Measurements from ENCODE around the gene KRT73. TPM values are rescaled to one million over a fixed set of nuclear protein-coding genes. Genes with fewer than 3 reads are reported as not detected.

The KRT73 gene
- polyA plus RNA-seq, 3 donors: 0.07 to 0.09 TPM; not detected in 1

DNA sequence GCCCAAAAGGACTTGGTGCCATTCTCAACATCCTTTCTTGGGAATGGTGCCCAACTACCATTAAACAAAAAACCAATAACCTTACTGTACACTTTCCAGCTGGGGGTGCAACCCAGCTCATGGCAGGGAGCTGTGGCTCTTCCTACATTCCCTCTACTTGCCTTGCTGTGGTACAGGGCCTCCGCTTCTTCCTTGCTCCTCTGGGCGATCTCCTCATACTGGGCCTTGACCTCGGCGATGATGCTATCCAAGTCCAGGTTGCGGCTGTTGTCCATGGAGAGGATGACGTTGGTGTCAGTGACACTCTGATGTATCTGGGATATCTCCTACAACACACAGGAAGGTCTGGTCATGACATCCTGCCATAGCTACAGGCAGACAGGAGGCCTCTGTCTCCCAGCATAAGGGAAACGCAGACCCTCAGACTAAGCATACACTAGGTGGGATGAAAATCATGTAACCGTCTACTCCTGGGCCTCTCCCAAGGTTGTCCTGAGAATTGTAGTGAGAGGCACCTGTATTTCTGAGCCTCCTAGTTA lies 29.7 kb upstream of the KRT73 start:
- 93 to 95% (median 93%) methylated on average over 8 of the region's 8 CpGs for WGBS, 3 donors
- H3K27ac ChIP-seq (ENCODE audit: low read depth, low read length): no peak overlapping the region

DNA sequence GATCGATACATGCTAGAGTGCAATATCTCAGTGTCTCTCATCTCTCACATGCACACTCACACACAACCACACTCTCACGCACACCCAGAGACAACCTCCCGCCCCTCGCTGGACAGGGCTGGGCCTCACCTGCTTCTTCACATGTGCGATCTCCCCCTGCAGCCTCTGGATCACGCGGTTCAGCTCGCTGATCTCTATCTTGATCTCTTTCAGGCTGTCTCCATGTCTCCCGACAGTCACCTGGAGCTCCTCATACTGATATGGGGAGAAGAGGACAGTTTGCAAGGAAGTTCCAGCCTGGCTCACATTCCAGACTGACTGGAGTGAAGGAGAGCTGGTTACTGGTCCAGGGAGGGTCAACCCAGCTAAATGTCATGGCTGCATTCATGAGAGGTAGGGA lies 29.2 kb upstream of the KRT73 start:
- 85 to 92% (median 90%) methylated on average over 9 of the region's 9 CpGs for WGBS, 3 donors
- no peak overlapping the region for H3K27ac ChIP-seq (ENCODE audit: low read depth, low read length)

DNA sequence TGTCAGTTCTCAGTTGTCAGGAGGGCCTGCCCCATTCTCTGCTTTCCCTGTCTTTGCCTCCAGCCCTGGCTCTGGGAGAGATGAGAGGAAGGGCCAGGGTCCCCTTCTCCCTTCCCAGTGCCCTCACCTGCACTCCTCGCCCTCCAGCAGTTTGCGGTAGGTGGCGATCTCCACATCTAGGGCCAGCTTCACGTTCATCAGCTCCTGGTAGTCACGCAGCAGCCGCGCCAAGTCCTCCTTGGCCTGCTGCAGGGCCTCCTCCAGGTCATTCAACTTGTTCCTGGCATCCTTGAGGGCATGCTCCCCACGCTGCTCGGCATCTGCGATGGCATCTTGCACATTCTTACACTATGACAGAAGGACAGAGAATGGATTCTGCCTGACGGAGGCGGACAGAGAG lies 28.3 kb upstream of the KRT73 start:
- H3K27ac ChIP-seq (ENCODE audit: low read depth, low read length): no peak overlapping the region
- 81 to 88% (median 83%) methylated on average over 12 of the region's 12 CpGs for WGBS, 3 donors

DNA sequence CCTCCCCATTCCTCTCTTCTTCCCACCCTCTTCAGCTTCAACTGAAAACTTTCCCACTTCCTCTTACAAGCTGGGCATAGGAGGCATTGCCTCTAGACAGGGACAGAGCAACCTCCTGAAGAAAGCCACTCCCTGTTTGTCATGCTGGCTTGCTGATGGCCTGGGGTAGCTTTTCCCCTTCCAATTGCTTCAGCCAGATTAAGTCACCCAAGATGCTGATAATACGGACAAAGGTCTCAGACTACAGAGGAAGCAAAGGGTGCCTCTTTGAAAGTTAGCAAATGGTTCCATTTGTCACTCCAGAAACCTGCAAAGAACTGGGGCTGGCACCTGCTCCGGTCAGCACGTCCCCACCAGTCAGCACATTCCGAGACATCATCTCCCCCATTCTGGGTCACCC lies 27.6 kb upstream of the KRT73 start:
- H3K27ac ChIP-seq (ENCODE audit: low read depth, low read length): no peak overlapping the region
- 51 to 77% (median 64%) methylated on average over 4 of the region's 4 CpGs for WGBS, 3 donors

DNA sequence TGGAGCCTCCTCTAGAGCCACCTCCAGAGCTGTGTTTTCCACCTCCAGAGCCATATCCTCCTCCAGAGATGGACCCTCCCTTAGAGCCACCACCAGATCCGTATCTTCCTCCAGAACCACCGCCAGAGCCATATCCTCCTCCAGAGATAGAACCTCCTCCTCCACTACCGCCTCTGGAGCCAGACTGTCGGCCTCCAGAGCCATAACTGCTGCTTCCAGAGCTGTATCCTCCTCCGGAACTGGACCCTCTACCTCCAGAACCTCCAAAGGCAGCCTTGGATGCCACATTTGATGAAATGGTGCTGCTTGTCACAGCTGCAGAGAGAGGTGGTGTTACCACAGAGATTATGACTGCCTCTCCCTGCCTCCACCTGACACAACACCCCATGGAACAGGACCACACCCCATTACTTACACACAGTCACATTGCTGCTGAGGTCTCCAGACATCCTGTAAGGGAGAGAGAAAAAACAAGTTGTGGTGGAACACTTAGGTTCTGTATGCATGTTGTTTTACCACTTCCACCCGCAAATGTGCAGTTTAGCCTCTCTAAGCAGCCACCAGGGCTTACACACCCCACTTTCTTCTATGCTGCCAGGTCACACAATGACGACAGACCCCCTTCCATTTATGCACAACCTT lies 26.9 kb upstream of the KRT73 start:
- 68 to 72% (median 70%) methylated on average over 7 of the region's 7 CpGs for WGBS, 3 donors
- H3K27ac ChIP-seq (ENCODE audit: low read depth, low read length): no peak overlapping the region

DNA sequence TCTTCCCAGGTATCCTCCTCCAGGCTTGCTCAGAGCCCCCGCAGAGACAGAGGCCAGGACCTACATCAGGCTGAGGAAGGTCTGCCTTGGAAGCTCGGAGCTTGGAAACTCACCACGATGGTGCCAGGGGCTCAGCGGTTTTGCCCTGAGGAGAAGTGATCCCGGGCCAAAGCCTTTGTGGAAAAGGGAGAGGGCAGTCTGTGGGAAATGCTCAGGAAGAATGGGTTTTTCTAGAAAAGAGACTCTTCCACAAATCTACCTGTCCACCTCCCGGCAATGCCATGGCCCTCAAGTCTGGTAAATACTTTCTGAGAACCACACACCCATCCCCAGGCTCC lies 25.7 kb upstream of the KRT73 start:
- 71 to 89% (median 80%) methylated on average over 6 of the region's 6 CpGs for WGBS, 3 donors
- H3K27ac ChIP-seq (ENCODE audit: low read depth, low read length): no peak overlapping the region

DNA sequence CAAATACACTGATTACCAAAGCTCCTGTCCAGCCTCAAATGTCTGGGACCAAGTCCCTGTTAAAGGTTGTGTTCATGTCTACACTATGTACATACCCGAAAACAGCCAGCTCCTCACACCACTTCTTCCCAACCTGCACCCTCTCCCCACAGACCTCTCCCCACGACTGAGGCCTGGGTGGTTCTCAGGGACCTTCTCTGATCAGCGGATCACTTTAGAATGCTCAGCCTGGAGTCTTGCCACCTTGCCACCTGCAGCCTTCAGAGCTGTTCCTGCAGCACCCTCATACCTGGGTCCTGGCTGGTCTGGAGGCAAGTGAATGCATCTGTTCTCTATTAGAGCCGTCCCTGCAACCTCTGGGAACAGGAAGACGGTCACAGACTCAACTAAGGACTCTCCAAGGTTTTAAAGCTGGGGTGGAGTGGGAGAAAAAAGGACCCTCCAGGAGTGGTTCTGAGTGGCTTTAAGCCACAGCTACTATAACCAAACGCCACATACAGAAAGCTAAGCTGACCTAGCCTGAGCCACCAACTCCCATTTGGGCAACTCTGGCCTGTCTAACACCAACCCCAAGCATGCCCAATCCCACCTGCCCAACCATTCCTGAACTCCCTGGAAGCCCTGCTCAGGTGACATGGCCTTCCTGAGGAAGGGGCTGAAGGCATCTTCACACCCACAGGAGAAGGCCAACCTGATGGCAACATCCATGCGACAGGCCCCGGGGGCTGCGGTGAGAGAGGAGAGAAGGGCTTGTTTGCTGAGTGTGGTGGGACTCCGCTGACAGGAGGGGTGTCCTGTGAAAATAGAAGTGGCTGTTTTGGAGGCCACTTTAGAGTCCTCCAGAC lies 25.1 kb upstream of the KRT73 start:
- WGBS, 3 donors: 79 to 90% (median 87%) methylated on average over 10 of the region's 10 CpGs
- H3K27ac ChIP-seq (ENCODE audit: low read depth, low read length): no peak overlapping the region

DNA sequence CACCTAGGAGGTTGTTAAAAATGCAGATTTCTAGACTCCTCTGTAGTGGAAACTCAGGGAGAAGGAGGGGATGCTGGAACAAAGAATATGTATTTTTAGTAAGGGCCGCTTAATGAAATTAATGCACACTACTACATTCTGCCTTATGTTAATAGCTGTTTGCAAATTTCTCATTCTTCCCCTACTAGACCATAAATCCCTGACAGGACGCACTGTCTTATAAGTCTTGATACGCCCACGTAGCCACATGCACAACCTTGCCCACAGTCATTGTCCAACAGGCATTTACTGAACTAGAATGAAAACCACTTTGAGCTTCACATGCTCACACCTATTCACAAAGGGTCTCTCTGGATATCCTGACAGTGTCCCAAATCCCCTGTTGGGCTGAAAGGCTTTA lies 23.1 kb upstream of the KRT73 start:
- H3K27ac ChIP-seq (ENCODE audit: low read depth, low read length): no peak overlapping the region
- 67 to 73% (median 70%) methylated on average over 4 of the region's 4 CpGs for WGBS, 3 donors

DNA sequence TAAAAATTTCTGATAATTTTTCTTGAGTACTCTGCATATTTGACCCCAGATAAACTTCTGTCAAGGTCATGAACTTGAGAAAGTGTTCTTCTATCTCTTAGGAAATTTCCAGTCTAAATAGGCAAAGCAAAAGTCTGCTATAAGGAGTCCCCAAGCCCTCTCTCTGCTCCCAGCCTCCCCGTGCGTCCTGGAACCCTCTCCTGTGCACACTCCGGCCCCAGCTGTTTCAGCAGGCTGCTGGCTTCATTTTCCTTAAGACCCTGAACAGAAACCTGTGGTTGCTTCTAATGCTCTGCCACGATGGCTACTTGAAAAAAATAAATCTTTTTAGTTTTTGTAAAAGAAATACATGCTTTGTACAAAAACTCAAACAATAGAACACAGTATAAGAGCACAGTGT lies 18.9 kb upstream of the KRT73 start:
- 60 to 79% (median 71%) methylated on average over 4 of the region's 4 CpGs for WGBS, 3 donors

DNA sequence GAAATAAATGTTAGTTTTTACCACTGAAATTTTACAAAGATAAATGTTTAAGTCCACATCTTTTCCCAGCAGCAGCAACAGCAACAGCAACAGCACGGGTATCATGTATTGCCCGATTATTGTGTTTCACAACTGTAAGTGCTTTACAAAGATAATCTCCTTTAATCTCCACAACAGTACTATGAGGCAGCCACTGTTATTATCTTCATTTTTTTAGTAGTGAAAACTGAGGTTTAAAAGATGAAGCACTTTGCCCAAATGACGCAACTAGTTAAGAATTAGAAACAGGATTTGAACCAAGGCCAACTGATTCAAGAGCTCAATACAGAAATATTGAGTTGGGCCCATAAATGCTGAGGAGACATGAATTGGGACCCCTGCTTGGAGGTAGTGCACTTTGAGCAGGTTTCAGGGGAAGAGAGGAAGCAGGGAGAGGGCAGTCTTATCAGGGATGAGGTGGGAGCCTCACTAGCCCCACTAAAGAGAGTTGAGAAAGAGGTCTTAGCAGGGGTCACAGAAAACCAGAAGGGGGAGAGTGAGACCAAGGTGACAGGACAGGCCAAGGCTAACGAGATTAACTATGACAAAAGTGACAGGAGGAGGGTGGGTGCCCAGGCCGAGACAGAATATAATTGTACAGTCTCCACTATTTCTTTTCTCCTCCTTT lies 18.4 kb upstream of the KRT73 start:
- 66 to 74% (median 66%) methylated on average over 5 of the region's 5 CpGs for WGBS, 3 donors
- H3K27ac ChIP-seq (ENCODE audit: low read depth, low read length): no peak overlapping the region

More for the DNA sequence above, 18.9 kb upstream of the KRT73 start:
- H3K27ac ChIP-seq (ENCODE audit: low read depth, low read length): no peak overlapping the region

DNA sequence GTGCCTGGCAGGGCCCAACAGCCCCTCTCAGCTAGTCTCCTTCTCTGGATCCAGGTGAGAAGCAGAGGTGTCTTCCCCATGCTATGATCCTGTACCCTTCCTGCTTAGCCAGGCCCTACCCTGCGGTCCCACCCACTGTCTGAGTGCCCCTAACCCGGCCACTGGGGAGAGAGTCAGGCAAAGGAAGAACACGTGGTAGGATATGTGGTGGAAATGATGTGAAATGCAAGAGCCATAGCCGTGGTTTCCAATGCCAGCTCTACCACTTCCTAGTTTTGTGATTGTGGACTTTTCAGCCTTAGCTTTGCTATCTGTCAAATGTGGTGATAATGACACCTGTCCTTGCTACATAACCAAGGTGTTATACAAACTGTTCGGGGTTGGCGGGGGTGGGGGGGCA lies 17.8 kb upstream of the KRT73 start:
- 59 to 69% (median 69%) methylated on average over 6 of the region's 6 CpGs for WGBS, 3 donors

DNA sequence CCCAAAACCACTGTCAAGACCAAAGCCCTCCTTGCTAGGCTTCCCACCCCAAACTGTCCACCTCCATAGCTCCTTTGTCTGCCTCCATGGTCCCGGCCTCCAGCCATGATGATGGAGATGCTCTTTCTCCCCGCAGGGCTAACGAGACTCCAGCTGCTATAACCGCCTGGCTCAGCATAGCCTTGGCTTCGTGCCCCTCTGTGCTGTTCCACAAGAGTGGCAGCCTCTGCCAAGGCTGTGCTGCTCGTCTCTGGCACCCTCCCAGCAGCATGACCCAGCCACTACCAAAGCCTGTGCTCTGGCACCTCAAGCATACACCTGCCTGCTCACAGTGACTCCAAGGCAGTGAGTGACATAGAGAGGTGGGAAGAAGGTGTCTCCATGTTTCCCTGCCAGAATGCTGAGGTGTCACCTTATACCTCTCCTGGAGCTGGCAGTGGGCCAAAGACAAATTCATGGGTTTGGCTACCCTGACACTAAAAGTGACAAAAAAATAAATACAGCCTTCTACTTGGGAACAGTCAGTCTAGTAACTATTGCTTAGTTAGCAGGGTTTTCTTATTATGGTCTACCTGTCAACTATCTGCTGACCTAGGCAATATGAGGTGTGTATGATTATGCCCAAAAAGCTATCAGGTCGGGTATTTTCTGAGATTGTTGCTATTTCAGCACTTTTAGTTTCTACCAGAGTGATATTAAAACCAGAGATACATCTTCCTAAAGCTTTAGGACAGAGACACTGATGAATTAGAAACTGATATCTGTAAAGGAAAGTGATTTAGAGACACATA lies 16.1 kb upstream of the KRT73 start:
- no peak overlapping the region for H3K27ac ChIP-seq (ENCODE audit: low read depth, low read length)
- WGBS, 3 donors: 58 to 67% (median 59%) methylated on average over 6 to 7 of the region's 7 CpGs

More for the DNA sequence above, 17.8 kb upstream of the KRT73 start:
- no peak overlapping the region for H3K27ac ChIP-seq (ENCODE audit: low read depth, low read length)

DNA sequence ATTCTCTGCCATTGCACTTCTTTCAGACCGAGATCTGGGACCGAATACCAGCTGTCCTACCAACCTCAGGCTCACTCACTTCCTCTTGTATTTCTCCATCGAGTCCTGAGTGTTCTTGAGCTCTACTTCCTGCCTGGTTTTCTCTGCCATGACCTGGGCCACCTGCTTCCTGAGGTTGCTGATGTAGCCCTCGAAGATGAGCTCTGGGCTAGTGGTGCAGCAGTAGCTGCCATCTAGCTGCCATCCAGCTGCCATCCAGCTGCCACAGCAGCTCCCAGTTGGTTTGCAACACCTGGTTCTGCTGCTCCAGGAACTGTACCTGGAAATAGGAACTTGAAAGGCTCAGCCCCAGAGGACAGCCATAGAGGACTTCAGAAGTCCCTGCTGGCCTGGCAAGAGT lies 15.0 kb upstream of the KRT73 start:
- WGBS, 3 donors: 31 to 49% (median 41%) methylated on average over 4 of the region's 4 CpGs
- H3K27ac ChIP-seq (ENCODE audit: low read depth, low read length): no peak overlapping the region

DNA sequence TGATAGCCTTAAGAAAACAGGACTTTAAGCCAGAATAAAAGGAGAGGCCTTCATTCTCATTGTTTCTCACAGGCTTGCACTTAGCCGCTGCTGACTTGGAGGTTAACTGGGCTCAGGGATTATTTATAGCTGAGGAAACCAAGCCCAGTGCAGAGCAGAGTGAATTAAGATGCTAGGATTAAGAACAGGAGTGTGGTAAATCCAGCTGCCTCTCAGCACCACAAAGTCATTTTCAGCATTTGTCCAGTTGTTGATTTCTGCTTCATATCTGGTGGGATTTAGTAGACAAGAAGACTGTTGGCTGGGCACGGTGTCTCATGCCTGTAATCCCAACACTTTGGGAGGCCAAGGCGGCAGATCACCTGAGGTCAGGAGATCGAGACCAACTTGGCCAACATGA lies 14.3 kb upstream of the KRT73 start:
- WGBS, 3 donors: 74 to 90% (median 74%) methylated on average over 4 of the region's 4 CpGs
- H3K27ac ChIP-seq (ENCODE audit: low read depth, low read length): no peak overlapping the region

DNA sequence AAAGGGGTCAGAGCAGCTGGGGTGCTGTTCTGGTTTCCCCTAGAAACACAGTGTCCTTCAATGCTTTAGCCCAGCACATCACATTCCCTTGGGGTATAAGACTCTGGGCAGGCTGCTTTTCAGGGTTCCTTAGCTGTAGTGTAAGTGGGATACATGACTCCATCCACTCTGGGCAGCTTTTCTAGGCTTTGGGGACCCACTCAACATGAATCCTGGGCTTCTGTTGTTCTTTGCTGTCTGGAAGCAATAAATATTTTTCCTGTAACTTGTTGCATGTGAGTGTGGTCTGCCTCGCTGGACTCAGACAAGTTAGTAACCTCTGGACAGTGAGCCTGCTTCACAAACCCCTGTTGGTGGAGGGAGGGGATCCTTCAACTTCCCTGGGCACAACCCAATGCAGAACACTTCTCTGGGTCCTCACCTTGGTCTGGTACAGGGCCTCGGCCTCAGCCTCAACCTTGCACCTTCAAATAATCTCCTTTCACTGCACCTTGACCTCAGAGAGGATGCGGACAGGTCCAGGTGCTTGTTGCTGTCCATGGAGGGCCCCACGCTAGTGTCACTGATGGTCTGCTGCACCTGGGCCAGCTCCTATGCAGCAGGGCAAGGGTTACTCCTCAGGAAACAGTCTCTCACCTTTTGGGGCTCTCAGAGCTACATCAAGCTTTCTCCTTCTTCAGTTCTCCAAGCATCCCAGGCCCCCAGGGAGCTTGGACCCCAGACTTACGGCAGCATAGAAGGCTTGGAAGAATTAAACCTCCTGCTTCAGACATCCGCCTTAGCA lies 13.5 kb upstream of the KRT73 start:
- 71 to 84% (median 81%) methylated on average over 6 of the region's 6 CpGs for WGBS, 3 donors
- H3K27ac ChIP-seq (ENCODE audit: low read depth, low read length): no peak overlapping the region

DNA sequence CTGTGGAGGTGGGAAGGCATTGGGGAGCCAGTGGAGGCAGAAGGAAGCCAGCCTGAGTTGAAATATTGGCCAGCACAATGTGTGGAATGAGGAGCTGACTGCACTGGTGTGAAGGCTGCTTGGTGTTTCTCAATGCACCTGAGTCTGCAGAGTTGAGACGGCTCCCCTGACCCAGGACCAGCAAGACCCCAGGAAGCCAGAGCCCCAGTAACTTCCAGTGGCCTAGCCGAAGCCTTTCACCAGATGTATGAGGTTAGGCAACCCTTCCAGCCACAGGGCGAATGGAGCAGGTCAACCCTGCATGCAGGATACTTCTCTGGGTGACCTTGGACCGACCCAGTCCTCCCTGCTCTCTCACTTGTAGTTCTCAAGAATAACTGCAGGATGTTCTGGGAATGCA lies 12.9 kb upstream of the KRT73 start:
- H3K27ac ChIP-seq (ENCODE audit: low read depth, low read length): no peak overlapping the region
- 46 to 50% (median 50%) methylated on average over 4 of the region's 4 CpGs for WGBS, 3 donors

DNA sequence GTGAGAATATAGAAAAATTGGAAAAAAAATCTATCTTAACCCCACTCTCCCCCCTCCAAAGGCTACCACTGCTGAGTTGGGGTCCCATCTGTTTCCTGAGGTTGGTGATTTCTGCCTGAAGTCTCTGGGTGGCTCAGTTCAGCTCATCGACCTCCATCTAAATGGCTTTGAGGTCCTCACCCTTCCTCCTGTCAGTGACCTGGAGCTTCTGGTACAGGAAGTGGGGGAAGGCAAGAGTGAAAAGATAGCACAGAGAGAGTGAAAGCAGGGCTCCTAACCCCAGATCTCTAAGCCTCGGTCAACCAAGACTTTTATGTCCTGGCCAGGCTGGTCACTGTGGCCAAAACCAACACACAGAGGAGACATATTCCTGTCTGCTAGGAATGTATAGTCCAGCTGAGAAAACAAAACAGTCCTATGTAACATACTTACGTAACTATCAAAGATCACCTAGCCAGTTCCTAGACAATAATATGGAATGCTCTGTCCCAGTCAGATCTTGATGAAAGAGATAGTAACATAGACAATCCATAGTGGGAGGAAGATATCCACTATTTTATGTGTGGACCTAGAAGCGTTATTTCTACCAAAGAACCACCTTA lies 12.3 kb upstream of the KRT73 start:
- no peak overlapping the region for H3K27ac ChIP-seq (ENCODE audit: low read depth, low read length)
- WGBS, 3 donors: 60 to 62% (median 61%) methylated on average over 4 of the region's 4 CpGs

Measured in adipose tissue (tissue), 3 donors.